Esophagus muscularis mucosa (tissue), 4 donors: ENCODE results near the gene MOSMO. TPM values are rescaled to one million over a fixed set of nuclear protein-coding genes. Genes with fewer than 3 reads are reported as not detected.

Source experiments
- DNase-seq: peaks from one replicate; pipeline ENCODE4 v3.0.0-alpha.2; 2017; ENCODE audit errors: extremely low spot score
- H3K27ac ChIP-seq, 4 donors: fragments of 200-600 bp; sonication (generic); replicated peaks in 1 of 4; 1 replicate in 3 of 4; 2 replicates in 1 of 4; pipeline ENCODE4 v1.5.1; 2016 to 2019; ENCODE audit warnings: mild to moderate bottlenecking in 1 of 4
- H3K27me3 ChIP-seq, 4 donors: fragments of 200-600 bp; sonication (generic); one replicate each; pipeline versions ENCODE4 v1.5.1 to v1.6.0; 2016 to 2019
- H3K36me3 ChIP-seq, 4 donors: fragments of 200-600 bp; sonication (generic); one replicate each; pipeline ENCODE4 v1.5.1; 2016 to 2019
- H3K4me1 ChIP-seq, 4 donors: fragments of 200-600 bp; sonication (generic); one replicate each; pipeline ENCODE4 v1.5.1; 2016 to 2019
- H3K4me3 ChIP-seq, 4 donors: fragments of 200-600 bp; sonication (generic); 1 replicate in 2 of 4; 2 replicates in 2 of 4; pipeline ENCODE4 v1.5.1; 2016 to 2019; ENCODE audit warnings: mild to moderate bottlenecking in 4 of 4, moderate library complexity in 1 of 4
- H3K9me3 ChIP-seq, 4 donors: fragments of 200-600 bp; sonication (generic); 1 replicate in 3 of 4; 2 replicates in 1 of 4; pipeline ENCODE4 v1.5.1; 2016 to 2019
- CTCF ChIP-seq, 3 experiments: fragments of 200-600 bp in 2 of 3; fragments of 450-650 bp in 1 of 3; sonication (generic) in 2 of 3; IDR thresholded peaks; one replicate each; pipeline ENCODE4 v1.5.1; 2017 to 2019; ENCODE audit warnings: antibody characterized with exemption in 3 of 3, mild to moderate bottlenecking in 2 of 3, moderate library complexity in 1 of 3
- EP300 ChIP-seq: sonication (generic); formaldehyde crosslinking; IDR thresholded peaks from one replicate; pipeline ENCODE4 v1.6.1; 2017; ENCODE audit warnings: antibody characterized with exemption
- POLR2A ChIP-seq: fragments of 450-650 bp; IDR thresholded peaks from one replicate; pipeline ENCODE4 v1.6.1; 2017; ENCODE audit warnings: antibody characterized with exemption, moderate library complexity, mild to moderate bottlenecking, low read depth
- POLR2AphosphoS5 ChIP-seq, 2 donors: sonication (generic); formaldehyde crosslinking; IDR thresholded peaks; one replicate each; pipeline ENCODE4 v1.6.1; 2017; ENCODE audit warnings: antibody characterized with exemption in 2 of 2
- whole genome bisulfite sequencing: methylation state at CpG from one replicate; pipeline ENCODE4 v1.1.5; 2018; 5-methylcytosine and 5-hydroxymethylcytosine counted together
- intact Hi-C: fragments of 100-400 bp; cut with DNase I; formaldehyde crosslinking; loops from one replicate; pipeline ENCODE4 v1.15.1; 2023
- total RNA-seq, 4 donors: library from RNA; depleted of rRNA; stranded (reverse); fragments of >200 nt; gene quantifications; one replicate each; pipeline versions ENCODE4 v1.1.0 to v1.2.1, GENCODE V29; 2016

MOSMO gene
- total RNA-seq, 4 donors from 2014 or later: 15.1 to 21.6 (median 17.6) TPM

DNA sequence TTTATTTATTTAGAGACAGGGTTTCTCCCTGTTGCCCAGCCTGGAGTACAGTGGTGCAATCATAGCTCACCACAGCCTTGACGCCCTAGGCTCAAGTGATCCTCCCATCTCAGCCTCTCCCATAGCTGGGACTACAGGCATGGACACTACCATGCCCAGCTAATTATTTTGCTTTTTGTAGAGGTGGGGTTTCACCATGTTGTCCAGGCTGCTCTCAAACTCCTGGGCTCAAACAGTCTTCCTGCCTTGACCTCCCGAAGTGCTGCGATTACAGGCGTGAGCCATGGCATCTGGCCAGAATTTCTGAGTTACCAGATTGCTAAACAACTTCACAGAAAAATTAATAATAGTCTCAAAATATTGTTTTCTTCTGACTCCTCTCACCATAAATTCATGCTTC is 21.7 kb downstream of the MOSMO start:
- no peak overlapping the region for H3K27ac ChIP-seq
- H3K9me3 ChIP-seq: no peaks in the 10 kb centered on the region
- peaks cover 15 to 25% (median 23%) of the 10 kb centered on the region in 4 donors for H3K4me1 ChIP-seq
- peaks cover 0 to 4% (median 0%) of the 10 kb centered on the region in 4 donors for H3K36me3 ChIP-seq
- no peaks in the 10 kb centered on the region for H3K27me3 ChIP-seq
- 89% methylated on average over 4 of the region's 4 CpGs for WGBS
- H3K4me3 ChIP-seq: no peak overlapping the region
- TF ChIP-seq POLR2A (no peak), EP300 (no peak), POLR2AphosphoS5 (IDR thresholded peaks at IDR 0.05) (no peak), CTCF (IDR thresholded peaks at IDR 0.05) (no peak)
- intact Hi-C loops: no loop called here
- DNase-seq: no peak

DNA sequence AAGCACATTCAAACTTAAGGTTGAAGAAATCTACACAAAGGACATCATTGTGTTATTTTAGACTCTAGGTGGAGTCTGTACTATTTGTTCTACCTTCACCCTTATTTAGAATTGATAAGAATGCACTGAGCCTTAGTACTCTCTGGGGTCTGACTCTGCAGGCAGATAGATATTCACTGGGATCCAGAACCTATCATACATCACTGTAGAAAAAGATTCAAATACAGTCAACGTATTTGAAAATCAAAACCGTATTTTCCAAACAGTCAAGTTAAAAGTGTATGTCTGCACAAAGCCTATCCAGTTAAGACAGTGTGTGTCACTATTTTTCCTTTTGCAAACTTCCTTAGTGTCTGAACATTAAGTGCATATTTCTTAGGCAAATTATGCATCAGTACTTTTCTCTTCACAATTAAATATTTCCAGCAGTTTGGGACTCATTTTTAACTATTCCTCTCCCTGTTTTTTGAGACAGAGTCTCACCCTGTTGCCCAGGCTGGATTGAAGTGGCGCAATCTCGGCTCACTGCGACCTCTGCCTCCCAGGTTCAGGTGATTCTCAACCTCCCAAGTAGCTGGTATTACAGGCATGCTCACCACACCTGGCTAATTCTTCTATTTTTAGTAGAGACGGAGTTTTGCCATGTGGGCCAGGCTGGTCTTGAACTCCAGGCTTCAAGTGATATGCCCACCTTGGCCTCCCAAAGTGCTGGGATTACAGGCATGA is 22.3 kb downstream of the MOSMO start:
- TF ChIP-seq POLR2AphosphoS5 (IDR thresholded peaks at IDR 0.05) (no peak), EP300 (no peak), CTCF (IDR thresholded peaks at IDR 0.05) (no peak), POLR2A (no peak)
- WGBS: 91% methylated on average over 6 of the region's 6 CpGs
- intact Hi-C loops: no loop called here
- Histone ChIP-seq H3K36me3 (peaks cover 0 to 4% (median 0%) of the 10 kb centered on the region in 4 donors), H3K4me3 (no peak overlapping the region), H3K27ac (no peak overlapping the region), H3K9me3 (no peaks in the 10 kb centered on the region), H3K4me1 (peaks cover 15 to 25% (median 23%) of the 10 kb centered on the region in 4 donors), H3K27me3 (no peaks in the 10 kb centered on the region)
- DNase-seq: no peak

DNA sequence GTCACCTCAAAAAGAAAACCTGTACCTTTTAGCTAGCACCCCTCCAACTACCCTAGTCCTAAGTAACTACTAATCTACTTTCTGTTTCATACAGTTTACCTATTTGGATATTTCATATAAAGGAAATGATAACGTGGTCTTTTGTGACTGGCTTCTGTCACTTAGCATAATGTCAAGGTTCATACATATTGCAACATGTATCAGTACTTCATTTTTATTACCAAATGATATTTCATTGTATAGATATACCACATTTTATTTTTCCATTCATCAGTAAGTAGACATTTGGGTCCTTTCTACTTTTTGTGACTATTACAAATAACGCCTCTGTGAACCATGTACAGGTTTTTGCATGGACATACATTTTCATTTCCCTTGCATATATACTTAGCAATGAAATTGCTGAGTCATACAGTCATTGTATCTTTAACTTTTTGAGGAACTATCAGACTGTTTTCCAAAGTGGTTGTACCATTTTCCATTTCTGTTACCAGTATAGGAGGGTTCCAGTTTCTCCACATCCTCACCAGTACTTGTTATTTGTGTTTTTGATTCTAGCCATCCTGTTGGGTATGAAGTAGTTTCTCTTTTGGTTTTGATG is 23.7 kb downstream of the MOSMO start:
- Histone ChIP-seq H3K36me3 (peaks cover 0 to 5% (median 2%) of the 10 kb centered on the region in 4 donors), H3K4me1 (peaks cover 11 to 15% (median 15%) of the 10 kb centered on the region in 4 donors), H3K9me3 (no peaks in the 10 kb centered on the region), H3K27me3 (no peaks in the 10 kb centered on the region), H3K27ac (no peak overlapping the region), H3K4me3 (no peak overlapping the region)
- TF ChIP-seq EP300 (no peak), POLR2A (no peak), CTCF (IDR thresholded peaks at IDR 0.05) (no peak), POLR2AphosphoS5 (IDR thresholded peaks at IDR 0.05) (no peak)
- 48% methylated on average over 2 of the region's 2 CpGs for WGBS
- intact Hi-C loops: no loop called here
- DNase-seq: no peak

GRCh38 chr16:22034503-22034902 is 26.6 kb downstream of the MOSMO start:
- H3K27me3 ChIP-seq: no peaks in the 10 kb centered on the region
- intact Hi-C loops: no loop called here
- no peak overlapping the region for H3K27ac ChIP-seq
- peaks cover 0 to 6% (median 2%) of the 10 kb centered on the region in 4 donors for H3K4me1 ChIP-seq
- no peak for DNase-seq
- 95% methylated on average over 3 of the region's 3 CpGs for WGBS
- no peaks in the 10 kb centered on the region for H3K9me3 ChIP-seq
- H3K4me3 ChIP-seq: no peak overlapping the region
- TF ChIP-seq POLR2A (no peak), EP300 (no peak), POLR2AphosphoS5 (IDR thresholded peaks at IDR 0.05) (no peak), CTCF (IDR thresholded peaks at IDR 0.05) (no peak)
- peaks cover 0 to 20% (median 7%) of the 10 kb centered on the region in 4 donors for H3K36me3 ChIP-seq
